ENCODE measurements around the gene PIK3C2G.

PIK3C2G gene

DNA sequence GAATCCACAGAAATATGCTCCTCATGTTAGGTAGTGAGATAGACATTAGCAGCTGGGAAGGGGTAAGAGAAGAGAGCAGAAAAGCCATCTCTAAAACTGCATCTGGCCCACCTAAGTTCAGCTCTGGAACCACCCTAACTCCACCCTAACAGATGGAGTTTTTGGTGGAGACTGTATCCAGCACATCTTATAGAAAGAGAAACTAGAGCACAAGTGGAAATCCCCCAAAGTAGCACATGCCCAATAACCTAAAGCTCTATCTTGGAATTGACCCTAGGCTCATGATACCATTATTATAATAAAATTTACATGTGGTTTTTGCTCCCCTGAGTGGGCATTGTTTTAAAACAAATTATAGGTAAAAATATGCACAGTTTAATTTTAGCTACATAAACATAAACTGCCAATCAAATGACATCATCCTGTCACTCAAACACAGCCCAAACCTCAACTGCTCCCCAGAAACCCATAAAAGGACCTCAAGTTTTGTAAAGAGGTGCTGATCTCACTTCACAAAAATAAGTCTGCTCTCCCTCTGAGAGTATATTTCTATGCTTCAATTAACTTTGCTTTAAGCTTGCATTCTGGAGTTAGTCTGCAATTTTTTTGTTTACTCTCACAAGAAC lies 206.4 kb downstream of the PIK3C2G start:
- ATAC-seq (ENCODE audit: insufficient read depth, low read depth) (no peak), DNase-seq (no peak)
- no peaks in the 10 kb centered on the region for H3K79me2 ChIP-seq (ENCODE audit: insufficient read depth, low read length)
- H3K4me3 ChIP-seq (ENCODE audit: low read depth in 1 of 2, low read length in 2 of 2): no peak overlapping the region
- H3K9me3 ChIP-seq (ENCODE audit: insufficient read depth, low read length, severe bottlenecking): no peaks in the 10 kb centered on the region
- H3K4me1 ChIP-seq (ENCODE audit: insufficient read depth, low read length): no peaks in the 10 kb centered on the region
- TF ChIP-seq, protein P1, sequence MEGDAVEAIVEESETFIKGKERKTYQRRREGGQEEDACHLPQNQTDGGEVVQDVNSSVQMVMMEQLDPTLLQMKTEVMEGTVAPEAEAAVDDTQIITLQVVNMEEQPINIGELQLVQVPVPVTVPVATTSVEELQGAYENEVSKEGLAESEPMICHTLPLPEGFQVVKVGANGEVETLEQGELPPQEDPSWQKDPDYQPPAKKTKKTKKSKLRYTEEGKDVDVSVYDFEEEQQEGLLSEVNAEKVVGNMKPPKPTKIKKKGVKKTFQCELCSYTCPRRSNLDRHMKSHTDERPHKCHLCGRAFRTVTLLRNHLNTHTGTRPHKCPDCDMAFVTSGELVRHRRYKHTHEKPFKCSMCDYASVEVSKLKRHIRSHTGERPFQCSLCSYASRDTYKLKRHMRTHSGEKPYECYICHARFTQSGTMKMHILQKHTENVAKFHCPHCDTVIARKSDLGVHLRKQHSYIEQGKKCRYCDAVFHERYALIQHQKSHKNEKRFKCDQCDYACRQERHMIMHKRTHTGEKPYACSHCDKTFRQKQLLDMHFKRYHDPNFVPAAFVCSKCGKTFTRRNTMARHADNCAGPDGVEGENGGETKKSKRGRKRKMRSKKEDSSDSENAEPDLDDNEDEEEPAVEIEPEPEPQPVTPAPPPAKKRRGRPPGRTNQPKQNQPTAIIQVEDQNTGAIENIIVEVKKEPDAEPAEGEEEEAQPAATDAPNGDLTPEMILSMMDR (IDR thresholded peaks at IDR 0.05; ENCODE audit: borderline replicate concordance, extremely low read depth, low read length, poor library complexity, severe bottlenecking): no peak
- no peak for TF ChIP-seq EZH2 (IDR thresholded peaks at IDR 0.05; ENCODE audit: borderline replicate concordance, low read depth, low read length, severe bottlenecking)
- no peaks in the 10 kb centered on the region for H3K36me3 ChIP-seq (ENCODE audit: insufficient read depth, low read length)
- H4K20me1 ChIP-seq (ENCODE audit: insufficient read depth, low read length): no peaks in the 10 kb centered on the region
- no peaks in the 10 kb centered on the region for H3K27me3 ChIP-seq (ENCODE audit: insufficient read depth, low read length, poor library complexity)
- H3K9ac ChIP-seq (ENCODE audit: low read depth, low read length): no peak overlapping the region
- H3K27ac ChIP-seq (ENCODE audit: low read length): no peak overlapping the region
- H2AFZ ChIP-seq (ENCODE audit: low read depth, low read length): no peak overlapping the region
- no peak overlapping the region for H3K4me2 ChIP-seq (ENCODE audit: insufficient read depth, low read length)

DNA sequence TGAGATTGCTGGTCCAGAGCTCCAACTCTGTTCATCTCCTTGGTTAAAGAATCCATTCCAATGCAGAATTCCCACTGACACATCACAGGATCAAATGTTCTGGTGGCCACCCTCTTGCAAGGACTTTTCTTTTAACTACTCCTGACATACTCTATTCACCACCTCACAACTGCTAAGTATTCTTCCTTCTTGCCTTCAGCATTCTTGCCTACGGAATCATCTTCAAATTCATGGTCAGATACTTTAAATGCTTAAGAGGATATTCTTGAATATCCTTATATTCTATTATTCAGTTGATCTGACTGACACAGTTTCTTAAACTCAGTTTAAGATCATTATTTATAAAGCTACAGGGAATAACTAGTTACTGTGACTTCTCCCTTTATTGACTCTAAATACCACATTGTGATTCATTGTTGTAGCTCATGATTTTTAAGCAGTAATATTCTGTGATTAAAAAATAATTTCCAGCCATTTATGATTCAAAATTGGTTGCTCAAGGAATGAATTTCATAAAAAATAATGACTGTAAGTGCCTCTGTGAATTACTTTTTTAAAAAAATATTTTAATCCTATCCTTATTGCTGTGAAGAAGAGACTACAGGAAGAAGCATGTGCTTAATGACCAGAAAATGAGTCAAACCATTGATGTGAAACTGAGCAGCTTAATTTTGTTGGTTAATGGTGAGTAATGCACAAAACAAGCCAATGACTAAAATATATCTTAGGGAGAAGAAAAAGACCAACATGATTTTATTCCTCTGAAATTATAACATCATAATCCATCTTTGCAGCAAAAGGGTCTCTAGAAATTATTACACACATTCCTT lies 207.1 kb downstream of the PIK3C2G start:
- no peaks in the 10 kb centered on the region for H3K79me2 ChIP-seq (ENCODE audit: insufficient read depth, low read length)
- no peaks in the 10 kb centered on the region for H3K9me3 ChIP-seq (ENCODE audit: insufficient read depth, low read length, severe bottlenecking)
- H3K36me3 ChIP-seq (ENCODE audit: insufficient read depth, low read length): no peaks in the 10 kb centered on the region
- TF ChIP-seq EZH2 (IDR thresholded peaks at IDR 0.05; ENCODE audit: borderline replicate concordance, low read depth, low read length, severe bottlenecking): no peak
- TF ChIP-seq, protein P1 (IDR thresholded peaks at IDR 0.05; ENCODE audit: borderline replicate concordance, extremely low read depth, low read length, poor library complexity, severe bottlenecking): no peak
- no peak overlapping the region for H3K27ac ChIP-seq (ENCODE audit: low read length)
- H4K20me1 ChIP-seq (ENCODE audit: insufficient read depth, low read length): no peaks in the 10 kb centered on the region
- DNase-seq (no peak), ATAC-seq (ENCODE audit: insufficient read depth, low read depth) (no peak)
- no peaks in the 10 kb centered on the region for H3K4me1 ChIP-seq (ENCODE audit: insufficient read depth, low read length)
- H2AFZ ChIP-seq (ENCODE audit: low read depth, low read length): no peak overlapping the region
- no peak overlapping the region for H3K9ac ChIP-seq (ENCODE audit: low read depth, low read length)
- H3K27me3 ChIP-seq (ENCODE audit: insufficient read depth, low read length, poor library complexity): no peaks in the 10 kb centered on the region
- H3K4me3 ChIP-seq (ENCODE audit: low read depth in 1 of 2, low read length in 2 of 2): no peak overlapping the region
- no peak overlapping the region for H3K4me2 ChIP-seq (ENCODE audit: insufficient read depth, low read length)

DNA sequence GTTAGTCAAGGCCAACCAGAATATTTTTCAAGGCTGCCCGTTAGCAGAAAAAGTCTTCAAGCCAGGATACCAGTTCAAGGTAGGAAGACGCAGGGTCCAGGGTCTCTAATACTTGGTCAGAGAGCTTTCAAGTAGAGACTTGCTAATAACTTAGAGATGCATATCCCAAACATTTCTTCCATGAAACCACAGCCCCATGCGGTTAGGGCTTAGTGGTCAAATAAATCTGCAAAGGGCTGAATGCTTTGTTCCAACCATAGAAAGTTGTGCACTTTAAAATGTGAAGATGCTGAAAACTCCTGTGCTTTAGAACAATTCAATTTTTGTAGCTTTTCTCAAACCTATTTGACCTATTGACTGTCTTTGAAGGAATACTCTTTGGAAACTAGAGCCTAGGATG lies 208.9 kb downstream of the PIK3C2G start:
- Histone ChIP-seq H3K27me3 (ENCODE audit: insufficient read depth, low read length, poor library complexity) (no peaks in the 10 kb centered on the region), H3K4me3 (ENCODE audit: low read depth in 1 of 2, low read length in 2 of 2) (no peak overlapping the region), H3K36me3 (ENCODE audit: insufficient read depth, low read length) (no peaks in the 10 kb centered on the region), H3K27ac (ENCODE audit: low read length) (no peak overlapping the region), H3K4me1 (ENCODE audit: insufficient read depth, low read length) (no peaks in the 10 kb centered on the region), H4K20me1 (ENCODE audit: insufficient read depth, low read length) (no peaks in the 10 kb centered on the region), H3K9ac (ENCODE audit: low read depth, low read length) (no peak overlapping the region), H3K4me2 (ENCODE audit: insufficient read depth, low read length) (no peak overlapping the region), H3K79me2 (ENCODE audit: insufficient read depth, low read length) (no peaks in the 10 kb centered on the region), H3K9me3 (ENCODE audit: insufficient read depth, low read length, severe bottlenecking) (no peaks in the 10 kb centered on the region), H2AFZ (ENCODE audit: low read depth, low read length) (no peak overlapping the region)
- TF ChIP-seq EZH2 (IDR thresholded peaks at IDR 0.05; ENCODE audit: borderline replicate concordance, low read depth, low read length, severe bottlenecking): no peak
- TF ChIP-seq, protein P1 (IDR thresholded peaks at IDR 0.05; ENCODE audit: borderline replicate concordance, extremely low read depth, low read length, poor library complexity, severe bottlenecking): no peak
- no peak for DNase-seq
- ATAC-seq (ENCODE audit: insufficient read depth, low read depth): no peak

All from DND-41 (cell line).